DND-41 (cell line): ENCODE data around the gene KCNQ5.

ENCODE experiments used
- ATAC-seq: fragments of 200-7000 bp; cut with Tn5 transposase; 3 replicates; pipeline ENCODE4 v1.9.1; 2021; ENCODE audit warnings: low read depth; ENCODE audit not compliant: insufficient read depth
- DNase-seq: peaks from one replicate; pipeline ENCODE4 v3.0.0-alpha.2; 2020
- H2AFZ ChIP-seq: 2 replicates; pipeline ENCODE4 v1.6.0; 2012; ENCODE audit warnings: low read depth, low read length
- H3K27ac ChIP-seq: 2 replicates; pipeline ENCODE4 v1.5.1; 2012; ENCODE audit warnings: low read length, inconsistent platforms
- H3K27me3 ChIP-seq: fragments of 200-600 bp; sonication (generic); 2 replicates; pipeline ENCODE4 v1.6.0; 2012; ENCODE audit warnings: low read length, mild to moderate bottlenecking, inconsistent platforms; ENCODE audit not compliant: insufficient read depth, poor library complexity
- H3K36me3 ChIP-seq: 2 replicates; pipeline ENCODE4 v1.5.1; 2012; ENCODE audit warnings: low read length, inconsistent platforms; ENCODE audit not compliant: insufficient read depth
- H3K4me1 ChIP-seq: 2 replicates; pipeline ENCODE4 v1.5.1; 2012; ENCODE audit warnings: mild to moderate bottlenecking, low read length; ENCODE audit not compliant: insufficient read depth
- H3K4me2 ChIP-seq: 2 replicates; pipeline ENCODE4 v1.6.0; 2012; ENCODE audit warnings: mild to moderate bottlenecking, moderate library complexity, low read length, inconsistent platforms; ENCODE audit not compliant: insufficient read depth
- H3K4me3 ChIP-seq, 2 experiments: fragments of 200-600 bp in 1 of 2; shearing (Covaris generic) in 1 of 2; 2 replicates each; pipeline ENCODE4 v1.5.1; 2012 to 2016; ENCODE audit warnings: inconsistent platforms in 2 of 2, low read length in 2 of 2, mild to moderate bottlenecking in 2 of 2, low read depth in 1 of 2, moderate library complexity in 1 of 2
- H3K79me2 ChIP-seq: 2 replicates; pipeline ENCODE4 v1.6.0; 2012; ENCODE audit warnings: low read length, inconsistent platforms; ENCODE audit not compliant: insufficient read depth
- H3K9ac ChIP-seq: 2 replicates; pipeline ENCODE4 v1.6.0; 2012; ENCODE audit warnings: low read depth, mild to moderate bottlenecking, inconsistent platforms, low read length, moderate library complexity
- H3K9me3 ChIP-seq: 2 replicates; pipeline ENCODE4 v1.5.1; 2012; ENCODE audit warnings: low read length, moderate library complexity, mild to moderate bottlenecking, inconsistent platforms; ENCODE audit not compliant: insufficient read depth, severe bottlenecking
- H4K20me1 ChIP-seq: 2 replicates; pipeline ENCODE4 v1.6.0; 2012; ENCODE audit warnings: low read length; ENCODE audit not compliant: insufficient read depth
- CTCF ChIP-seq: IDR thresholded peaks from 2 replicates; pipeline ENCODE4 v1.5.1; 2012; ENCODE audit warnings: borderline replicate concordance, low read length, moderate library complexity, mild to moderate bottlenecking; ENCODE audit not compliant: poor library complexity, severe bottlenecking; ENCODE audit errors: extremely low read depth
- EZH2 ChIP-seq: IDR thresholded peaks from 3 replicates; pipeline ENCODE4 v1.6.1; 2012; ENCODE audit warnings: borderline replicate concordance, low read depth, mild to moderate bottlenecking, moderate library complexity, low read length, inconsistent platforms; ENCODE audit not compliant: severe bottlenecking

Gene KCNQ5

GRCh38 chr6:73216859-73217258 is 595.0 kb downstream of the KCNQ5 start:
- Histone ChIP-seq H3K9me3 (no peaks in the 10 kb centered on the region), H3K79me2 (no peaks in the 10 kb centered on the region), H3K4me2 (no peak overlapping the region), H2AFZ (no peak overlapping the region), H3K4me1 (no peaks in the 10 kb centered on the region), H3K27ac (no peak overlapping the region), H3K27me3 (no peaks in the 10 kb centered on the region), H4K20me1 (no peaks in the 10 kb centered on the region), H3K9ac (no peak overlapping the region), H3K4me3 (no peak overlapping the region), H3K36me3 (no peaks in the 10 kb centered on the region)
- ATAC-seq (no peak), DNase-seq (no peak)
- TF ChIP-seq EZH2 (no peak), CTCF (no peak)

GRCh38 chr6:73225396-73225795 is 603.5 kb downstream of the KCNQ5 start, which contains the start of gene KHDC1L:
Gene KHDC1L, minus strand, starts transcription at chr6:73225496. Its CDS starts 88 bp downstream, at chr6:73225408.
- Histone ChIP-seq H3K4me1 (no peaks in the 10 kb centered on the region), H3K9ac (no peak within 1 kb of the TSS), H3K4me2 (no peak within 1 kb of the TSS), H2AFZ (no peak within 1 kb of the TSS), H3K27ac (no peak within 1 kb of the TSS), H3K79me2 (no peaks in the 10 kb centered on the region), H3K9me3 (no peaks in the 10 kb centered on the region), H3K4me3 (no peak within 1 kb of the TSS), H4K20me1 (no peaks in the 10 kb centered on the region), H3K27me3 (no peaks in the 10 kb centered on the region), H3K36me3 (no peaks in the 10 kb centered on the region)
- TF ChIP-seq CTCF (no peak), EZH2 (no peak)
- no peak for DNase-seq
- ATAC-seq, result no peak

GRCh38 chr6:73227606-73228255 is 605.9 kb downstream of the KCNQ5 start:
- no peak overlapping the region for H3K27ac ChIP-seq
- H3K9me3 ChIP-seq, result no peaks in the 10 kb centered on the region
- TF ChIP-seq EZH2 (no peak), CTCF (no peak)
- H2AFZ ChIP-seq, result no peak overlapping the region
- H3K4me1 ChIP-seq, result no peaks in the 10 kb centered on the region
- no peaks in the 10 kb centered on the region for H4K20me1 ChIP-seq
- no peak overlapping the region for H3K4me3 ChIP-seq
- no peak for ATAC-seq
- H3K36me3 ChIP-seq, result no peaks in the 10 kb centered on the region
- no peaks in the 10 kb centered on the region for H3K27me3 ChIP-seq
- no peaks in the 10 kb centered on the region for H3K79me2 ChIP-seq
- no peak for DNase-seq
- no peak overlapping the region for H3K9ac ChIP-seq
- no peak overlapping the region for H3K4me2 ChIP-seq

GRCh38 chr6:73231986-73232391 is 610.1 kb downstream of the KCNQ5 start:
- no peaks in the 10 kb centered on the region for H3K4me1 ChIP-seq
- no peak overlapping the region for H3K4me3 ChIP-seq
- H3K27ac ChIP-seq, result no peak overlapping the region
- no peaks in the 10 kb centered on the region for H3K36me3 ChIP-seq
- no peak overlapping the region for H2AFZ ChIP-seq
- no peaks in the 10 kb centered on the region for H4K20me1 ChIP-seq
- no peaks in the 10 kb centered on the region for H3K27me3 ChIP-seq
- DNase-seq (no peak), ATAC-seq (no peak)
- H3K4me2 ChIP-seq, result no peak overlapping the region
- TF ChIP-seq EZH2 (no peak), CTCF (no peak)
- H3K9me3 ChIP-seq, result no peaks in the 10 kb centered on the region
- H3K79me2 ChIP-seq, result no peaks in the 10 kb centered on the region
- no peak overlapping the region for H3K9ac ChIP-seq
